SK-N-SH (cell line): ENCODE measurements around the gene SPRING1.

Source experiments
- CTCF ChIP-seq: fragments of 200-600 bp; sonication (generic); IDR thresholded peaks from 2 replicates; pipeline ENCODE4 v1.6.1; 2017; ENCODE audit warnings: antibody characterized with exemption, mild to moderate bottlenecking, moderate library complexity
- FOXJ3 ChIP-seq: sonication (generic); formaldehyde crosslinking; IDR thresholded peaks from 2 replicates; pipeline ENCODE4 v1.5.1; 2020; ENCODE audit warnings: mild to moderate bottlenecking, missing genetic modification reagents
- GABPA ChIP-seq: IDR thresholded peaks from 2 replicates; pipeline ENCODE4 v1.4.0; 2012; ENCODE audit warnings: low read depth, mild to moderate bottlenecking
- JUND ChIP-seq: IDR thresholded peaks from 2 replicates; pipeline ENCODE4 v1.4.0; 2012
- MAX ChIP-seq: IDR thresholded peaks from 2 replicates; pipeline ENCODE4 v1.4.0; 2012; ENCODE audit warnings: low read depth
- POLR2AphosphoS5 ChIP-seq: IDR thresholded peaks from 2 replicates; pipeline ENCODE4 v1.6.1; 2012; ENCODE audit warnings: low read depth, low read length
- RAD21 ChIP-seq: IDR thresholded peaks from 2 replicates; pipeline ENCODE4 v1.6.1; 2012; ENCODE audit warnings: mild to moderate bottlenecking, low read length
- RXRA ChIP-seq: IDR thresholded peaks from 2 replicates; pipeline ENCODE4 v1.4.0; 2012; ENCODE audit warnings: low read depth, mild to moderate bottlenecking, borderline replicate concordance
- TAF1 ChIP-seq: IDR thresholded peaks from 2 replicates; pipeline ENCODE4 v1.6.1; 2012; ENCODE audit warnings: low read depth, mild to moderate bottlenecking, low read length, moderate library complexity, borderline replicate concordance
- YY1 ChIP-seq: IDR thresholded peaks from 2 replicates; pipeline ENCODE4 v1.4.0; 2012; ENCODE audit warnings: low read depth, mild to moderate bottlenecking
- ZBTB33 ChIP-seq: IDR thresholded peaks from 2 replicates; pipeline ENCODE4 v1.4.0; 2012; ENCODE audit warnings: low read depth, borderline replicate concordance

GRCh38 chr12:116766746-116767145 lies 28.9 kb upstream of the SPRING1 start:
- TF ChIP-seq MAX (no peak), CTCF (no peak), JUND (no peak), RAD21 (no peak), POLR2AphosphoS5 (no peak), YY1 (no peak), RXRA (no peak), TAF1 (no peak), GABPA (no peak), FOXJ3 (CRISPR knock-in tag) (no peak), ZBTB33 (no peak)
